ENCODE measurements around the gene PLEKHG7.
"Not testable (repeated sequence)": the region's sequence is repeated elsewhere in the genome, so short reads cannot be mapped to it uniquely, and the experiment has no call there.

PLEKHG7 gene

GRCh38 chr12:92729773-92730305 is 27.1 kb downstream of the PLEKHG7 start:
- no peak for FAIRE-seq
- TF ChIP-seq POLR2A (IDR thresholded peaks at IDR 0.05; ENCODE audit: low read depth, low read length): no peak
- no peak for DNase-seq (ENCODE audit: insufficient read length, low spot score)

GRCh38 chr12:92730758-92731157 is 28.0 kb downstream of the PLEKHG7 start:
- DNase-seq (ENCODE audit: insufficient read length, low spot score) (no peak), FAIRE-seq (no peak)
- TF ChIP-seq POLR2A (IDR thresholded peaks at IDR 0.05; ENCODE audit: low read depth, low read length): no peak

GRCh38 chr12:92732216-92732615 is 29.4 kb downstream of the PLEKHG7 start:
- DNase-seq (ENCODE audit: insufficient read length, low spot score): no peak
- FAIRE-seq: no peak
- no peak for TF ChIP-seq POLR2A (IDR thresholded peaks at IDR 0.05; ENCODE audit: low read depth, low read length)

- FAIRE-seq (no peak), DNase-seq (ENCODE audit: insufficient read length, low spot score) (no peak)
- no peak for TF ChIP-seq POLR2A (IDR thresholded peaks at IDR 0.05; ENCODE audit: low read depth, low read length)
These were observed 29.9 kb downstream of the PLEKHG7 start for GRCh38 chr12:92732716-92733115.

GRCh38 chr12:92733181-92733580 is 30.4 kb downstream of the PLEKHG7 start:
- TF ChIP-seq POLR2A (IDR thresholded peaks at IDR 0.05; ENCODE audit: low read depth, low read length): no peak
- FAIRE-seq (no peak), DNase-seq (ENCODE audit: insufficient read length, low spot score) (no peak)

- TF ChIP-seq POLR2A (IDR thresholded peaks at IDR 0.05; ENCODE audit: low read depth, low read length): no peak
- no peak for DNase-seq (ENCODE audit: insufficient read length, low spot score)
- no peak for FAIRE-seq
These were observed 30.9 kb downstream of the PLEKHG7 start for GRCh38 chr12:92733661-92734060.

- DNase-seq (ENCODE audit: insufficient read length, low spot score): no peak
- FAIRE-seq: no peak
- TF ChIP-seq POLR2A (IDR thresholded peaks at IDR 0.05; ENCODE audit: low read depth, low read length): no peak
These were observed 32.4 kb downstream of the PLEKHG7 start for GRCh38 chr12:92735131-92735721.

GRCh38 chr12:92736605-92737004 is 33.8 kb downstream of the PLEKHG7 start:
- FAIRE-seq (no peak), DNase-seq (ENCODE audit: insufficient read length, low spot score) (no peak)
- no peak for TF ChIP-seq POLR2A (IDR thresholded peaks at IDR 0.05; ENCODE audit: low read depth, low read length)

GRCh38 chr12:92737855-92738850 is 35.4 kb downstream of the PLEKHG7 start:
- no peak for FAIRE-seq
- TF ChIP-seq POLR2A (IDR thresholded peaks at IDR 0.05; ENCODE audit: low read depth, low read length): no peak
- no peak for DNase-seq (ENCODE audit: insufficient read length, low spot score)

GRCh38 chr12:92739113-92739512 is 36.3 kb downstream of the PLEKHG7 start:
- FAIRE-seq (no peak), DNase-seq (ENCODE audit: insufficient read length, low spot score) (no peak)
- TF ChIP-seq POLR2A (IDR thresholded peaks at IDR 0.05; ENCODE audit: low read depth, low read length): no peak

GRCh38 chr12:92740411-92740810 is 37.6 kb downstream of the PLEKHG7 start:
- no peak for DNase-seq (ENCODE audit: insufficient read length, low spot score)
- TF ChIP-seq POLR2A (IDR thresholded peaks at IDR 0.05; ENCODE audit: low read depth, low read length): no peak
- FAIRE-seq: no peak

- TF ChIP-seq POLR2A (IDR thresholded peaks at IDR 0.05; ENCODE audit: low read depth, low read length): no peak
- no peak for FAIRE-seq
- no peak for DNase-seq (ENCODE audit: insufficient read length, low spot score)
These were observed 40.2 kb downstream of the PLEKHG7 start for GRCh38 chr12:92743026-92743425.

GRCh38 chr12:92745856-92746550 is 43.2 kb downstream of the PLEKHG7 start:
- FAIRE-seq (peak; percentile 97), DNase-seq (ENCODE audit: insufficient read length, low spot score) (peak; percentile 78)
- TF ChIP-seq POLR2A (IDR thresholded peaks at IDR 0.05; ENCODE audit: low read depth, low read length): no peak

GRCh38 chr12:92747151-92747550 is 44.4 kb downstream of the PLEKHG7 start:
- no peak for TF ChIP-seq POLR2A (IDR thresholded peaks at IDR 0.05; ENCODE audit: low read depth, low read length)
- no peak for DNase-seq (ENCODE audit: insufficient read length, low spot score)
- no peak for FAIRE-seq

GRCh38 chr12:92749691-92750090 is 46.9 kb downstream of the PLEKHG7 start:
- DNase-seq (ENCODE audit: insufficient read length, low spot score); FAIRE-seq: not testable (repeated sequence)
